Fibroblast of lung (primary cell): ENCODE data around the gene RHEB. TPM values are rescaled to one million over a fixed set of nuclear protein-coding genes. Genes with fewer than 3 reads are reported as not detected.

Experiments
- DNase-seq, 2 donors: peaks; one replicate each; pipeline versions ENCODE4 v3.0.0 to v3.0.0-alpha.2; 2010; ENCODE audit warnings: low read depth in 2 of 2
- H2AFZ ChIP-seq: 2 replicates; pipeline ENCODE4 v1.5.1; 2012; ENCODE audit warnings: low read length, control low read depth, inconsistent platforms
- H3K27ac ChIP-seq: 2 replicates; pipeline ENCODE4 v1.5.1; 2011; ENCODE audit warnings: low read length, control low read depth; ENCODE audit not compliant: insufficient read depth
- H3K27me3 ChIP-seq: 2 replicates; pipeline ENCODE4 v1.5.1; 2011; ENCODE audit warnings: mild to moderate bottlenecking, low read length; ENCODE audit not compliant: control insufficient read depth, insufficient read depth
- H3K36me3 ChIP-seq: 2 replicates; pipeline ENCODE4 v1.5.1; 2011; ENCODE audit warnings: low read length; ENCODE audit not compliant: control insufficient read depth, insufficient read depth
- H3K4me1 ChIP-seq: 2 replicates; pipeline ENCODE4 v1.5.1; 2011; ENCODE audit warnings: low read length; ENCODE audit not compliant: control insufficient read depth, insufficient read depth; ENCODE audit errors: extremely low read depth
- H3K4me2 ChIP-seq: 2 replicates; pipeline ENCODE4 v1.5.1; 2011; ENCODE audit warnings: low read length, control low read depth; ENCODE audit not compliant: insufficient read depth; ENCODE audit errors: extremely low read depth
- H3K4me3 ChIP-seq, 4 experiments: fragments of 200-600 bp in 1 of 4; sonication (generic) in 1 of 4; replicated peaks in 1 of 4; 2 replicates each; pipeline ENCODE4 v1.5.1; 2011 to 2016; ENCODE audit warnings: low read length in 4 of 4, low read depth in 3 of 4, mild to moderate bottlenecking in 3 of 4, control low read depth in 2 of 4, inconsistent platforms in 1 of 4, mixed read lengths in 1 of 4; ENCODE audit not compliant: insufficient read depth in 1 of 4; ENCODE audit errors: control extremely low read depth in 1 of 4
- H3K79me2 ChIP-seq: 2 replicates; pipeline ENCODE4 v1.5.1; 2012; ENCODE audit warnings: mild to moderate bottlenecking, low read length, inconsistent platforms; ENCODE audit not compliant: control insufficient read depth, insufficient read depth
- H3K9ac ChIP-seq: 2 replicates; pipeline ENCODE4 v1.5.1; 2011; ENCODE audit warnings: mild to moderate bottlenecking, low read length, control low read depth; ENCODE audit not compliant: insufficient read depth
- H3K9me3 ChIP-seq: 2 replicates; pipeline ENCODE4 v1.5.1; 2012; ENCODE audit warnings: low read depth, low read length; ENCODE audit not compliant: control insufficient read depth, insufficient read depth
- H4K20me1 ChIP-seq: 2 replicates; pipeline ENCODE4 v1.5.1; 2011; ENCODE audit warnings: low read length; ENCODE audit not compliant: control insufficient read depth, insufficient read depth; ENCODE audit errors: extremely low read depth
- CTCF ChIP-seq, 2 donors: IDR thresholded peaks in 1 of 2; conservative IDR thresholded peaks in 1 of 2; 1 replicate in 1 of 2; 2 replicates in 1 of 2; pipeline ENCODE4 v1.5.1; 2011 to 2012; ENCODE audit warnings: low read length in 2 of 2, control low read depth in 1 of 2, inconsistent platforms in 1 of 2, low read depth in 1 of 2, mild to moderate bottlenecking in 1 of 2
- EZH2 ChIP-seq: IDR thresholded peaks from 2 replicates; pipeline ENCODE4 v1.5.1; 2012; ENCODE audit warnings: low read length, control low read depth, mild to moderate bottlenecking; ENCODE audit errors: missing control alignments
- polyA plus RNA-seq, 2 donors: library from polyadenylated mRNA; depleted of rRNA in 1 of 2; stranded (reverse) in 1 of 2; unstranded in 1 of 2; fragments of >200 nt; gene quantifications; 2 replicates each; pipeline ENCODE4 v1.2.1, GENCODE V29; 2011 to 2012; ENCODE audit warnings: missing spikeins in 1 of 2
- total RNA-seq: library from RNA; depleted of rRNA; stranded (reverse); fragments of >200 nt; gene quantifications from 2 replicates; pipeline ENCODE4 v1.2.1, GENCODE V29; 2014

The RHEB gene
- total and polyA plus RNA-seq, 2 donors (not counting 1 experiment from before 2014, with no cell fraction given), result 81.4 to 135 TPM

- H3K9me3 ChIP-seq, result no peaks in the 10 kb centered on the region
- H3K9ac ChIP-seq, result no peak overlapping the region
- TF ChIP-seq CTCF (conservative IDR thresholded peaks at IDR 0.05 in 1 of 2, IDR thresholded peaks at IDR 0.05 in 1 of 2; ENCODE audit: low read depth in 1 of 2, low read length in 2 of 2) (no peak), EZH2 (no peak)
- no peaks in the 10 kb centered on the region for H4K20me1 ChIP-seq
- H3K36me3 ChIP-seq, result no peaks in the 10 kb centered on the region
- peak in 1 of 2 donors; percentile 33 for DNase-seq
- H3K27me3 ChIP-seq, result peaks cover 12% of the 10 kb centered on the region
- no peaks in the 10 kb centered on the region for H3K4me1 ChIP-seq
- no peak overlapping the region for H3K27ac ChIP-seq
- no peak overlapping the region for H3K4me2 ChIP-seq
- H3K79me2 ChIP-seq, result no peaks in the 10 kb centered on the region
- H2AFZ ChIP-seq, result no peak overlapping the region
- no peak overlapping the region for H3K4me3 ChIP-seq
These were observed 102.8 kb downstream of the RHEB start for GRCh38 chr7:151416941-151417315.

GRCh38 chr7:151416112-151416940, 103.4 kb downstream of the RHEB start:
- Histone ChIP-seq H3K4me2 (no peak overlapping the region), H3K36me3 (no peaks in the 10 kb centered on the region), H3K79me2 (no peaks in the 10 kb centered on the region), H3K9me3 (no peaks in the 10 kb centered on the region), H3K4me3 (no peak overlapping the region), H2AFZ (no peak overlapping the region), H3K4me1 (no peaks in the 10 kb centered on the region), H3K27me3 (peaks cover 16% of the 10 kb centered on the region), H3K27ac (no peak overlapping the region), H4K20me1 (no peaks in the 10 kb centered on the region), H3K9ac (no peak overlapping the region)
- peak in 1 of 2 donors; percentile 15 for DNase-seq
- TF ChIP-seq CTCF (conservative IDR thresholded peaks at IDR 0.05 in 1 of 2, IDR thresholded peaks at IDR 0.05 in 1 of 2; ENCODE audit: low read depth in 1 of 2, low read length in 2 of 2), result no peak
- no peak for TF ChIP-seq EZH2

Other genes starting within 250 kb of the RHEB start
- 42.9 and 44.4 TPM in 2 replicates for gene NUB1, start 178.1 kb downstream of the RHEB start, total RNA-seq
- gene NUB1, start 178.1 kb downstream of the RHEB start, polyA plus RNA-seq, result 59.4 and 77.7 TPM in 2 replicates
- gene WDR86, start 109.9 kb downstream of the RHEB start, total RNA-seq, result 0.33 and 1.0 TPM in 2 replicates
- gene WDR86, start 109.9 kb downstream of the RHEB start, polyA plus RNA-seq, result not detected in 2 replicates
- gene CRYGN, start 79.8 kb downstream of the RHEB start, total RNA-seq, result 0.26 and 0.50 TPM in 2 replicates
- gene CRYGN, start 79.8 kb downstream of the RHEB start, polyA plus RNA-seq, result 0.02 and 0.07 TPM in 2 replicates